ENCODE data around the gene MT1M.

The MT1M gene

DNA sequence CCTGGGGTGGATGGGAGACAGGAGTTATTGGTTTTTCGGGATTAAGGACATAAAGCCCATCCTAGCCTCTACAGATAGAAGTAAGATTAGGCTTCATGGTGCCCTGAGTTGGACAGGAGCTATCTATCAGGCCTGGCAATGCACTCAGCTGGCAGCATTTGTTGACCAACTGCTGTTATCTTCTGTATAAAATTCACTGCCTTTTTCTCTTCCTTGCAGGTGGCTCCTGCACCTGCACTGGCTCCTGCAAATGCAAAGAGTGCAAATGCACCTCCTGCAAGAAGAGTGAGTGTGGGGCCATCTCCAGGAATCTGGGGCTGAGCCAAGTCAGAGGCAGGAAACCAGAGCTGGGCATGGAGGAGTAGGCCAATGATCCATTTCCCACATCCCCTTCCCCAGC is 6.6 kb downstream of the MT1M start:
- CTCF ChIA-PET = interaction anchor here (1.3 kb wide), 1 partner anchor 15 kb away, joined by 4 read pairs; no protein-coding TSS in a partner anchor
- DNase-seq (ENCODE audit: low read depth, low spot score) = no peak
- no peak overlapping the region for H3K4me3 ChIP-seq (ENCODE audit: low read depth, low read length)
- POLR2A ChIA-PET = interaction anchor here (1.3 kb wide), 1 partner anchor 14 kb away, joined by 7 read pairs; the partner anchor contains the start of gene MT1E
- TF ChIP-seq, protein P1, sequence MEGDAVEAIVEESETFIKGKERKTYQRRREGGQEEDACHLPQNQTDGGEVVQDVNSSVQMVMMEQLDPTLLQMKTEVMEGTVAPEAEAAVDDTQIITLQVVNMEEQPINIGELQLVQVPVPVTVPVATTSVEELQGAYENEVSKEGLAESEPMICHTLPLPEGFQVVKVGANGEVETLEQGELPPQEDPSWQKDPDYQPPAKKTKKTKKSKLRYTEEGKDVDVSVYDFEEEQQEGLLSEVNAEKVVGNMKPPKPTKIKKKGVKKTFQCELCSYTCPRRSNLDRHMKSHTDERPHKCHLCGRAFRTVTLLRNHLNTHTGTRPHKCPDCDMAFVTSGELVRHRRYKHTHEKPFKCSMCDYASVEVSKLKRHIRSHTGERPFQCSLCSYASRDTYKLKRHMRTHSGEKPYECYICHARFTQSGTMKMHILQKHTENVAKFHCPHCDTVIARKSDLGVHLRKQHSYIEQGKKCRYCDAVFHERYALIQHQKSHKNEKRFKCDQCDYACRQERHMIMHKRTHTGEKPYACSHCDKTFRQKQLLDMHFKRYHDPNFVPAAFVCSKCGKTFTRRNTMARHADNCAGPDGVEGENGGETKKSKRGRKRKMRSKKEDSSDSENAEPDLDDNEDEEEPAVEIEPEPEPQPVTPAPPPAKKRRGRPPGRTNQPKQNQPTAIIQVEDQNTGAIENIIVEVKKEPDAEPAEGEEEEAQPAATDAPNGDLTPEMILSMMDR (IDR thresholded peaks at IDR 0.05; ENCODE audit: insufficient read depth, low read length, missing control alignments) = no peak

DNA sequence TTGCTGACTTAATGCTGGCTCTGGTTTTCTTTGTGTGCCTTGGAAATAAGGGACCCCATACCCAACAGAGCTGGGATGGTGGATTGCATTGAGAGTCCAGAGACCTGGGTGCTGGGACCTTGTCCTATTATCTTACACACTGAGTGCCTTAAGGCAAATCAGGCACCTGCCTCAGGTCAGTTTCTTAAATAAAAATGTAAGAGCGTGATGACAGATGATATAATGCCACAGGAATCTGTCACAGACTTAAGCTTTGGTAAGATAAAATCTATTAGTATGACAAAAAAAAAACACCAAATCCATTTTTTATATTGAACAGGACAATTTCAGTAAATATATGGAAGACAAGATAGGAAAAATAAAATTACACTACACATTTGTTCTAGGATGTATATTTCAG is 7.6 kb downstream of the MT1M start:
- ChIA-PET POLR2A (interaction anchor here (1.3 kb wide), 1 partner anchor 15 kb away, joined by 7 read pairs; the partner anchor contains the start of gene MT1E), CTCF (interaction anchor here (1.2 to 1.3 kb wide), 3 partner anchors 16 to 62 kb away, joined by 3 to 4 read pairs (median 4); no protein-coding TSS in a partner anchor)
- no peak for DNase-seq (ENCODE audit: low read depth, low spot score)
- no peak overlapping the region for H3K4me3 ChIP-seq (ENCODE audit: low read depth, low read length)
- TF ChIP-seq, protein P1 (IDR thresholded peaks at IDR 0.05; ENCODE audit: insufficient read depth, low read length, missing control alignments) = no peak

DNA sequence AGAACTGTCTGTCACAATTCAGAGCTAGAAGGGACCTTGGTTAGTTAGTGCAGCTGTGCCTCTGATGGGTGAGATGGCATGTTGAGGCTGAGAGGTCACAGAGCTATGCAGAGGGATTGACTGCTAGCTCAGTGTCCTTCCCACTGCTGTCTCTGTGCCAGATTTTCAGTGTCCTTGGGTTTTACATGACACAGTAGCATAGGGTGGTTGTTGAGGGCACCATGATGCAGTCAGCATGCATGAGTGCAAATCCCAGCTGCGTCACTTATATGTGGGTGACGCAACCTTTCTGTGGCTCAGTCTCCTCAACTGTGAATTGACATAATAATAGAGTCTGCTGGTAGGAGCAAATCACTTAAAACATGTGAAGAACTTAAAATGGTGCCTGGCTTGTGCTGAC is 8.7 kb downstream of the MT1M start:
- H3K4me3 ChIP-seq (ENCODE audit: low read depth, low read length) = no peak overlapping the region
- TF ChIP-seq, protein P1 (IDR thresholded peaks at IDR 0.05; ENCODE audit: insufficient read depth, low read length, missing control alignments) = no peak
- ChIA-PET POLR2A (no interaction called here), CTCF (interaction anchor here (1.2 to 1.4 kb wide), 3 partner anchors 11 to 61 kb away, joined by 3 to 4 read pairs (median 3); no protein-coding TSS in a partner anchor)
- DNase-seq (ENCODE audit: low read depth, low spot score) = no peak

DNA sequence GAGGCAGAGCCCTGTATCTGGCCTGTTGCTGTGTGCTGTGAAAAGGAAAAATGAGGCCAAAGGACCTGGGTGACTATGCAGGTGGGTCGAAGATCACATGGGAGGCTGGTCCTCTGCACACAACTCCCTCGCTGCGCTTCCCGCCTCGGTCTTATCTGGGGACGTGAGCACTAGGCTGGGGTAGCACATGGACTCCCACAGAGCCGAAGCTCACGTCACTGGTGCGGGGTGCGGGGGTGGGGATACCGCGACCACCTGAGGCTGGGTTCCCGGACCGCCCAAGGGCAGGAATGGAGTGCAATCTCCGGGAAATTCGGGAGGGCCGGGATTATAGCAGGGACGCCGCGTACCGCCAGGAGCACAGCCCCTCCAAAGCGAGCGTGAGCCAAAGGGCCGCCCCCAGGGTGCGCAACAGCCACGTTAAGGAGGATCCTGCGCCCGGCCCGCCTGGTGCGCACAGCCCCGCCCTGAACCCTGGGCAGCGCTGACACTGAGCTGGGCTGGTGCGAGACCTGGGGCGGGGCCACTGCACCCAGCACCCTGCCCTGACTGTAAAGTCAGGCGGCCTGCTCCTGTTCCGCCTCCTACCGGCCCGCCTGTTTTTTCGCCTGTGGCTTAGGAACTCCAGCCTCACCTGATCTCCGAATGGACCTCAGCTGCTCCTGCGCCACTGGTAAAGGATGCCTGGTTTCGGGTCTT is 10.8 kb downstream of the MT1M start:
- H3K4me3 ChIP-seq (ENCODE audit: low read depth, low read length) = peak overlapping the region; percentile 30
- ChIA-PET CTCF (interaction anchor here (0.8 to 1.9 kb wide), 6 partner anchors 10 to 99 kb away, joined by 3 to 7 read pairs (median 4); no protein-coding TSS in a partner anchor), POLR2A (interaction anchor here (0.8 to 1.9 kb wide), 2 partner anchors 16 to 18 kb away, joined by 4 to 6 read pairs; partner anchors contain the start of gene MT1E)
- TF ChIP-seq, protein P1 (IDR thresholded peaks at IDR 0.05; ENCODE audit: insufficient read depth, low read length, missing control alignments) = peak; percentile 9
- no peak for DNase-seq (ENCODE audit: low read depth, low spot score)

DNA sequence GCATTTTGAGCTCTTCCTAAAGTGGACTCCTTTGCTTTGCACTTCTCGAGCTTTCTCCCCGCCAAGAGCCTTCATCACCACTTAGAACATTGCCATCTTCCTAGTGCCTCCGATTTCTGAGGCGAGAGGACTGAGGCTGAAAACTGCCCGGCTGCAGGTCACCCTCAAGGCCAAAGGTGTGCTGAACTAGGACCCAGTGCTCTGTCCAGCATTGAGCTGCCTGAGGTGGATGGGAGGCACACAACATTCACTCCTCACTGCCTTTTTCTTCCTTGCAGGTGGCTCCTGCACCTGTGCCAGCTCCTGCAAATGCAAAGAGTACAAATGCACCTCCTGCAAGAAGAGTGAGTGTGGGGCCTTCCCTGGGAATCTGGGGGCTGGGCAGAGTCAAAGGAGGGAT is 11.4 kb downstream of the MT1M start:
- ChIA-PET CTCF (interaction anchor here (0.8 to 1.9 kb wide), 5 partner anchors 9 to 99 kb away, joined by 3 to 7 read pairs (median 4); no protein-coding TSS in a partner anchor), POLR2A (interaction anchor here (0.8 to 1.9 kb wide), 2 partner anchors 17 to 18 kb away, joined by 4 to 6 read pairs; partner anchors contain the start of gene MT1E)
- DNase-seq (ENCODE audit: low read depth, low spot score) = no peak
- TF ChIP-seq, protein P1 (IDR thresholded peaks at IDR 0.05; ENCODE audit: insufficient read depth, low read length, missing control alignments) = no peak
- no peak overlapping the region for H3K4me3 ChIP-seq (ENCODE audit: low read depth, low read length)

DNA sequence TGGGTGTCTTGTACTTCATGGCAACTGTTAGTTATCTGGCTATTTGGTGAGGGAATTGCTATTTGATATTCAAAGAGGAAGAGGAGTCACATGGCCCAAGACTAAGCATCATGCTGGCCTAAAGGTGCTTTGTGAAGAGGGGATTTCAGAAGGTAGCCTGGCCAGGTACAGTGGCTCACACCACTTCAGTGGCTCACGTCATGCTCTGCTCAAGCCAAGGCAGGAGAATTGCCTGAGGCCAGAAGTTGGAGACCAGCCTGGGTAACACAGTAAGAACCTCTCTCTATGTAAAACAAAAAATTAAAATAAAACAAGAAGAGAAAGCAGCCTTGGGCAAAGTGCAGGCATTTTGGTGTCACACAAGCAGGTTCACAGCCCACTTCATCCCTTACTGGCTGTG is 12.9 kb downstream of the MT1M start:
- POLR2A ChIA-PET = interaction anchor here (1.9 kb wide), 1 partner anchor 18 kb away, joined by 4 read pairs; no protein-coding TSS in a partner anchor
- CTCF ChIA-PET = no interaction called here
- DNase-seq (ENCODE audit: low read depth, low spot score) = no peak
- no peak overlapping the region for H3K4me3 ChIP-seq (ENCODE audit: low read depth, low read length)
- TF ChIP-seq, protein P1 (IDR thresholded peaks at IDR 0.05; ENCODE audit: insufficient read depth, low read length, missing control alignments) = no peak
